ENCODE data around the gene THEMIS. TPM values are rescaled to one million over a fixed set of nuclear protein-coding genes. Genes with fewer than 3 reads are reported as not detected.

THEMIS gene
- total and polyA plus RNA-seq, 12 donors = 0.07 to 2.6 (median 0.24) TPM; not detected in 1

DNA sequence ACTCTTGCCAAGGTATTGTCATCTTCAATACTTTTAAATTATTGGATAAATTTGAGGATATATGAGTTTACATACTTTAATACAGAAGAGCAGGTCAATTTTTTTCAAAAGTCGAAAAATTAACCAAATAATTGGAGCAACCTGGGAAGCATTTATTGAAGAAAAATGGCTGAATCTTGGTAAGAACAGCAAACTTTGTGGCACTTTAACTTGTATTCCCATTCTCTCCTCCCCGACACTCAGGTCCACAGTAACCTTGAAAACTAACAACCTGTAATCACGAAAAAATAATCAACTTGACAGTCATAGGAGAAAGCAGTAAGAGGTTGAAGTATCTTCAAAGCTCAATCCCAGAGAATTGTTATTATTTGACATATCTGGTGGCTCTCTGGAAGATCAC lies 55.6 kb downstream of the THEMIS start:
- no peaks in the 10 kb centered on the region for H3K27me3 ChIP-seq
- H3K4me3 ChIP-seq = no peak overlapping the region
- no peak overlapping the region for H3K27ac ChIP-seq
- no peak for TF ChIP-seq CTCF (IDR thresholded peaks at IDR 0.05)
- no peak for TF ChIP-seq POLR2A (IDR thresholded peaks at IDR 0.05)
- DNase-seq = no peak
- no peaks in the 10 kb centered on the region for H3K9me3 ChIP-seq (replicated peaks in 1 of 3)
- intact Hi-C loops (cut with DNase I) = no loop called here
- WGBS, 4 donors = 71 to 77% (median 74%) methylated on average over 3 of the region's 3 CpGs
- no peaks in the 10 kb centered on the region for H3K4me1 ChIP-seq (replicated peaks in 1 of 2)
- no peaks in the 10 kb centered on the region for H3K36me3 ChIP-seq (replicated peaks in 1 of 2)

DNA sequence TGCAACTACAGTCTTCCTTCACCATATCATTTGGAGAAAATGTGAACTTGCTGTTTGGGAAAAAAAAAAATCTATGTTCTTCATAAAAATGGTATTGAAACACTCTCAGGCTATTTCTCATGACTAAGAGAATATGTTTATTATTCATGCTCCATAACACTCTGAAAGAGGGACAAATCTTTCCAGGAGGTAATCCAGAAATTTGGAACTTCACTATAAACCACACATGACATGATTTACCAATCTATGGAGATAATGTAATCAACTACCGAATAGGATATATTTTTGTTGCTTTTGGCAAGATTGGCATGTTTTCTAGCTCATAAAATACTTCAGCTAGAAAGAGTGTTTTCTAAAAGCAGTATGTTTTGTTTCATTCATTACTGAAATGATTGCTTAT lies 56.3 kb downstream of the THEMIS start:
- WGBS, 4 donors = 43 to 63% (median 55%) methylated on average over 1 of the region's 1 CpG
- intact Hi-C loops (cut with DNase I) = no loop called here
- Histone ChIP-seq H3K4me1 (replicated peaks in 1 of 2) (no peaks in the 10 kb centered on the region), H3K27me3 (no peaks in the 10 kb centered on the region), H3K27ac (no peak overlapping the region), H3K9me3 (replicated peaks in 1 of 3) (no peaks in the 10 kb centered on the region), H3K36me3 (replicated peaks in 1 of 2) (no peaks in the 10 kb centered on the region), H3K4me3 (no peak overlapping the region)
- no peak for DNase-seq
- TF ChIP-seq POLR2A (IDR thresholded peaks at IDR 0.05) = no peak
- no peak for TF ChIP-seq CTCF (IDR thresholded peaks at IDR 0.05)

DNA sequence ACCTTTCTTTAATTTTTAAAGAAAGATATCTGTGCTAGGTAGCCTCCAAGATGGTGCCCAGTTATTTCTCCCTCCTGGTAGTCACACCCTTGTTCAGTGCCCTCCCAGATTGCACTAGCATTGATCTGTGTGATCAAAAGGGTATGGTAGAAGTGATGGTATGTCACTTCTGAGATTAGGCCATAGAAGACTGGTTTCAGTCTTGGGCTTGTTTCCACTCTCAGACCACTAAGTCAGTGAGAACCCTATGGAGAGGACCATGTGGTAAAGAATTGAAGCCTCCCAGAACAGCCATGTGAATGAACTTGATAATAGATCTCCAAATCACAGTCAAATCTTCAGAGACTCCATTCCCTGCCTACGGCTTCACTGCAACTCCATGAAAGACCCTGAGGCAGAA lies 57.3 kb downstream of the THEMIS start:
- Histone ChIP-seq H3K4me3 (no peak overlapping the region), H3K9me3 (replicated peaks in 1 of 3) (no peaks in the 10 kb centered on the region), H3K27me3 (no peaks in the 10 kb centered on the region), H3K4me1 (replicated peaks in 1 of 2) (no peaks in the 10 kb centered on the region), H3K36me3 (replicated peaks in 1 of 2) (no peaks in the 10 kb centered on the region), H3K27ac (no peak overlapping the region)
- no peak for TF ChIP-seq POLR2A (IDR thresholded peaks at IDR 0.05)
- no peak for TF ChIP-seq CTCF (IDR thresholded peaks at IDR 0.05)
- WGBS, 4 donors = 85 to 100% (median 89%) methylated on average over 1 of the region's 1 CpG
- DNase-seq = no peak
- intact Hi-C loops (cut with DNase I) = no loop called here

DNA sequence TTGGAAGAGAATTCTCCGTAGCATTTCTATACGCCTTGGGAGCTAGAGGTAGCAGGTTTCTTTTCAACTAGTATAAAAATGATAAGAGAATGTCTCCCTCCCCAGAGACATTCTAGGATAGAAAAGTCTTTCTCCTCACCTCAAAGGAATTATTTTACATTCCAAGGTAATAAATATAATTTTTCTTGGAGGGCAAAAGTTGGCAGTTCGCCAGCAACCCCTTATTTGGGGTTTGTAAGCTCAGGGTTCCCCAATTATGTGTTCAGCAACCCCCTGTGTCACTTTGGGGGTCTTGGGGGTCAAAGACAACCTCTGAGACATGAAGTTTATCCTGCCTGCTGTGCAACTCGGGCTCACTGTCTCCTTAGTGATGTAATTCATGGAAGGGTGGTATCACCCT lies 58.3 kb downstream of the THEMIS start:
- intact Hi-C loops (cut with DNase I) = no loop called here
- no peak for TF ChIP-seq POLR2A (IDR thresholded peaks at IDR 0.05)
- TF ChIP-seq CTCF (IDR thresholded peaks at IDR 0.05) = no peak
- 62 to 73% (median 68%) methylated on average over 4 of the region's 4 CpGs for WGBS, 4 donors

More for the DNA sequence above, 58.3 kb downstream of the THEMIS start:
- Histone ChIP-seq H3K27ac (no peak overlapping the region), H3K27me3 (no peaks in the 10 kb centered on the region), H3K9me3 (replicated peaks in 1 of 3) (no peaks in the 10 kb centered on the region), H3K4me1 (replicated peaks in 1 of 2) (no peaks in the 10 kb centered on the region), H3K4me3 (no peak overlapping the region), H3K36me3 (replicated peaks in 1 of 2) (no peaks in the 10 kb centered on the region)
- DNase-seq = no peak
